Transverse colon (tissue), 4 donors: ENCODE results near the gene PIGT. TPM values are rescaled to one million over a fixed set of nuclear protein-coding genes. Genes with fewer than 3 reads are reported as not detected.
"Not testable (repeated sequence)": the region's sequence is repeated elsewhere in the genome, so short reads cannot be mapped to it uniquely, and the experiment has no call there.

ENCODE experiments used
- DNase-seq: peaks from one replicate; pipeline ENCODE4 v3.0.0-alpha.2; 2019
- H3K27ac ChIP-seq, 4 donors: fragments of 200-600 bp; sonication (generic); 2 replicates each; pipeline ENCODE4 v1.5.1; 2016 to 2018; ENCODE audit warnings: inconsistent platforms in 4 of 4
- H3K27me3 ChIP-seq: fragments of 200-600 bp; sonication (generic); 2 replicates; pipeline ENCODE4 v1.5.1; 2017; ENCODE audit warnings: inconsistent platforms
- H3K36me3 ChIP-seq, 4 donors: fragments of 200-600 bp; sonication (generic); 2 replicates each; pipeline ENCODE4 v1.5.1; 2017 to 2019; ENCODE audit warnings: inconsistent platforms in 4 of 4
- H3K4me1 ChIP-seq, 4 donors: fragments of 200-600 bp; sonication (generic); 2 replicates each; pipeline ENCODE4 v1.5.1; 2017 to 2020; ENCODE audit warnings: inconsistent platforms in 4 of 4
- H3K4me3 ChIP-seq, 4 donors: fragments of 200-600 bp; sonication (generic); 1 replicate in 1 of 4; 2 replicates in 3 of 4; pipeline versions ENCODE4 v1.5.1 to v1.6.1; 2017 to 2019; ENCODE audit warnings: inconsistent platforms in 4 of 4
- H3K9me3 ChIP-seq, 2 donors: fragments of 200-600 bp; sonication (generic); 2 replicates each; pipeline ENCODE4 v1.5.1; 2017 to 2019; ENCODE audit warnings: inconsistent platforms in 2 of 2
- CTCF ChIP-seq, 5 experiments: fragments of 200-600 bp in 3 of 5; fragments of 450-650 bp in 2 of 5; sonication (generic) in 3 of 5; IDR thresholded peaks; 1 replicate in 2 of 5; 2 replicates in 3 of 5; pipeline ENCODE4 v1.5.1; 2016 to 2017; ENCODE audit warnings: antibody characterized with exemption in 5 of 5, inconsistent platforms in 3 of 5, mild to moderate bottlenecking in 2 of 5, moderate library complexity in 1 of 5
- EP300 ChIP-seq: sonication (generic); formaldehyde crosslinking; IDR thresholded peaks from one replicate; pipeline ENCODE4 v1.6.1; 2017; ENCODE audit warnings: antibody characterized with exemption, low read depth
- POLR2A ChIP-seq: fragments of 450-650 bp; IDR thresholded peaks from one replicate; pipeline ENCODE4 v1.6.1; 2016; ENCODE audit warnings: antibody characterized with exemption, mild to moderate bottlenecking, moderate library complexity
- POLR2AphosphoS5 ChIP-seq, 3 donors: sonication (generic); formaldehyde crosslinking; IDR thresholded peaks; one replicate each; pipeline ENCODE4 v1.6.1; 2016; ENCODE audit warnings: antibody characterized with exemption in 3 of 3
- WGBS, 2 donors: methylation state at CpG; one replicate each; pipeline ENCODE4 v1.1.5; 2018; ENCODE audit warnings: low coverage in 1 of 2; 5-methylcytosine and 5-hydroxymethylcytosine counted together
- in situ Hi-C, 4 donors: fragments of 200-750 bp; cut with MboI; loops; one replicate each; pipeline versions ENCODE4 v1.15.0 to v1.15.1; 2017; ENCODE audit warnings: low sequenced_read_pairs in 3 of 4, low pct_ligation_motif_present in 1 of 4, low pct_unique_long_range_greater_than_20kb in 1 of 4
- intact Hi-C: fragments of 100-400 bp; cut with DNase I; formaldehyde crosslinking; loops from one replicate; pipeline ENCODE4 v1.15.1; 2023; ENCODE audit warnings: low total_unique reads
- small RNA-seq, 4 donors: library from RNA; depleted of rRNA; stranded (forward); fragments of <200 nt; gene quantifications; one replicate each; pipeline ENCODE3, GENCODE V24; 2016
- total RNA-seq, 4 donors: library from RNA; depleted of rRNA; stranded (reverse); fragments of >200 nt; gene quantifications; one replicate each; pipeline ENCODE4 v1.1.0, GENCODE V29; 2016

PIGT gene
- total RNA-seq, 4 donors from 2014 or later: 88.3 to 321 (median 108) TPM

- DNase-seq: peak; percentile 38
- Histone ChIP-seq H3K27ac (peak within 1 kb of the TSS; percentile 78 to 85 (median 82)), H3K27me3 (peaks cover 18% of the 10 kb centered on the region), H3K36me3 (no peaks in the 10 kb centered on the region), H3K4me3 (peak within 1 kb of the TSS; percentile 27 to 52 (median 45)), H3K9me3 (no peaks in the 10 kb centered on the region), H3K4me1 (peaks cover 19 to 45% (median 38%) of the 10 kb centered on the region in 4 donors)
- 11% methylated on average over 42 of the region's 54 CpGs; no CpG with 5 or more reads in 1 of the 2 donors for WGBS, 2 donors
- in situ Hi-C loops (loop anchor here in 1 of 4 donors (25.0 kb wide), 1 partner anchor 293 kb away; no protein-coding TSS in a partner anchor), intact Hi-C loops (no loop called here)
- TF ChIP-seq POLR2A (no peak), CTCF (IDR thresholded peaks at IDR 0.05) (peak in 1 of 5 experiments; percentile 23), EP300 (no peak), POLR2AphosphoS5 (IDR thresholded peaks at IDR 0.05) (no peak)
These were observed 53.7 kb downstream of the PIGT start, which contains the start of gene WFDC2 for GRCh38 chr20:45469336-45470261. Gene WFDC2, plus strand, starts transcription at chr20:45469753. Its CDS starts 29 bp downstream, at chr20:45469782.

DNA sequence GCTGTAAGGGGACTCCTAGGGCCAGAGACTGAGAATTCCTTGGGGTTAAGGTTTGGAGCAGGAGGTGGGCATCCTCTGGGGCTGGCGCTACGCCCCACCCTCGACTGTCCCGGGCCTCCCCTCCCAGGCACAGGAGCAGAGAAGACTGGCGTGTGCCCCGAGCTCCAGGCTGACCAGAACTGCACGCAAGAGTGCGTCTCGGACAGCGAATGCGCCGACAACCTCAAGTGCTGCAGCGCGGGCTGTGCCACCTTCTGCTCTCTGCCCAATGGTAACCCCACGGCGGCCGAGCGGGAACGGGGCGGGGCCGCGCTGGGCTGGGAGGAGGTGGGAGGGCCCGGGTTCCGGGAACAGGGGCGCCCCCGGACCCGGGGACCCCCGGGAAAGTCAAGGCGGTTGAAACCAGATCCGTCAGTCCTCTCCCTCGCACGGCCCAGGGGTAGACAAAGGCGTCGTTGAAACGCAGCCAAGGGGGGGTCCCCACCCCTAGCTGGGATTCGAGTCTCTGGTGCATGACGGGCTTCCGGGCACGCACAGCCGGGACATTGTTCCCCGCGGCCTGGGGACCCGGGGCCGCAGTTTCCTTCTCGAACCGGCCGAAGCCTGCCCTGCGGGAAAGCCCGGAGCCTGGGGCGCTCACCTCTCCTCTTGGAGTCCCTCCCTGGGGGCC is 54.5 kb downstream of the PIGT start:
- Histone ChIP-seq H3K4me3 (peak overlapping the region; percentile 27 to 52 (median 45)), H3K36me3 (no peaks in the 10 kb centered on the region), H3K4me1 (peaks cover 19 to 37% (median 33%) of the 10 kb centered on the region in 4 donors), H3K9me3 (no peaks in the 10 kb centered on the region), H3K27ac (peak overlapping the region; percentile 78 to 85 (median 82)), H3K27me3 (peaks cover 18% of the 10 kb centered on the region)
- DNase-seq: peak; percentile 68
- WGBS, 2 donors: 3% methylated on average over 41 of the region's 50 CpGs; no CpG with 5 or more reads in 1 of the 2 donors
- in situ Hi-C loops: loop anchor here in 1 of 4 donors (25.0 kb wide), 1 partner anchor 292 kb away; no protein-coding TSS in a partner anchor
- TF ChIP-seq EP300 (no peak), POLR2AphosphoS5 (IDR thresholded peaks at IDR 0.05) (peak; percentile 63 to 92 (median 64)), POLR2A (peak; percentile 67), CTCF (IDR thresholded peaks at IDR 0.05) (no peak)
- intact Hi-C loops: no loop called here

- H3K27ac ChIP-seq: peak overlapping the region; percentile 78 to 85 (median 82)
- 69% methylated on average over 10 of the region's 10 CpGs; no CpG with 5 or more reads in 1 of the 2 donors for WGBS, 2 donors
- DNase-seq: no peak
- peak overlapping the region; percentile 27 to 52 (median 45) for H3K4me3 ChIP-seq
- no peaks in the 10 kb centered on the region for H3K36me3 ChIP-seq
- TF ChIP-seq POLR2A (no peak), CTCF (IDR thresholded peaks at IDR 0.05) (peak in 1 of 5 experiments; percentile 8), EP300 (no peak), POLR2AphosphoS5 (IDR thresholded peaks at IDR 0.05) (no peak)
- in situ Hi-C loops (loop anchor here in 1 of 4 donors (25.0 kb wide), 1 partner anchor 291 kb away; no protein-coding TSS in a partner anchor), intact Hi-C loops (no loop called here)
- no peaks in the 10 kb centered on the region for H3K9me3 ChIP-seq
- peaks cover 19 to 32% (median 28%) of the 10 kb centered on the region in 4 donors for H3K4me1 ChIP-seq
- H3K27me3 ChIP-seq: peaks cover 18% of the 10 kb centered on the region
These were observed 55.0 kb downstream of the PIGT start for GRCh38 chr20:45470937-45471336.

GRCh38 chr20:45472286-45472685 is 56.3 kb downstream of the PIGT start:
- intact Hi-C loops, H3K9me3 ChIP-seq, H3K36me3 ChIP-seq, H3K4me3 ChIP-seq, DNase-seq, H3K27ac ChIP-seq: not testable (repeated sequence)
- Histone ChIP-seq H3K4me1 (peaks cover 17 to 25% (median 22%) of the 10 kb centered on the region in 4 donors), H3K27me3 (peaks cover 18% of the 10 kb centered on the region)
- 17 to 81% methylated on average over 1 to 3 of the region's 3 CpGs for WGBS, 2 donors
- in situ Hi-C loops: loop anchor here in 1 of 4 donors (25.0 kb wide), 1 partner anchor 290 kb away; no protein-coding TSS in a partner anchor

Small RNA genes lying within 50 kb of the gene (small RNA-seq; reads per million reads assigned to genes)
- gene MIR6812: 0 to 0.12 (median 0) reads per million in 4 donors

Other genes with a start within 250 kb of the PIGT start
- gene PI3, start 241.2 kb upstream of the PIGT start, total RNA-seq: 100 to 1,000 TPM in 3 of 4 donors, not detected in 1; 197 to 285 (median 250) TPM
- under 1 TPM in 1 of 4 donors, not detected in 3; 0.27 TPM for gene SEMG1, start 209.1 kb upstream of the PIGT start, total RNA-seq
- not detected for gene SEMG2, start 194.8 kb upstream of the PIGT start, total RNA-seq
- 10 to 100 TPM; 16.1 to 90.3 (median 48.2) TPM for gene SLPI, start 161.6 kb upstream of the PIGT start, total RNA-seq
- gene RBPJL, start 109.3 kb upstream of the PIGT start, total RNA-seq: not detected
- gene MATN4, start 107.8 kb upstream of the PIGT start, total RNA-seq: not detected
- gene SDC4, start 67.7 kb upstream of the PIGT start, total RNA-seq: 100 to 1,000 TPM in 2 of 4 donors, 10 to 100 TPM in 2; 60.7 to 140 (median 94.3) TPM
- gene SYS1, start 53.0 kb upstream of the PIGT start, total RNA-seq: 10 to 100 TPM in 3 of 4 donors, 1 to 10 TPM in 1; 5.6 to 64.7 (median 38.4) TPM
- gene TP53TG5, start 37.8 kb upstream of the PIGT start, total RNA-seq: under 1 TPM in 1 of 4 donors, not detected in 3; 0.14 TPM
- 100 to 1,000 TPM in 1 of 4 donors, 10 to 100 TPM in 3; 74.5 to 122 (median 84.9) TPM for gene DBNDD2, start 7.9 kb upstream of the PIGT start, total RNA-seq
- gene WFDC2, start 53.6 kb downstream of the PIGT start, total RNA-seq: 100 to 1,000 TPM in 1 of 4 donors, 10 to 100 TPM in 3; 11.0 to 325 (median 38.8) TPM
- gene SPINT3, start 99.5 kb downstream of the PIGT start, total RNA-seq: not detected
- not detected for gene WFDC6, start 123.3 kb downstream of the PIGT start, total RNA-seq
- gene EPPIN, start 131.3 kb downstream of the PIGT start, total RNA-seq: not detected
- not detected for gene WFDC8, start 163.1 kb downstream of the PIGT start, total RNA-seq
- not detected for gene WFDC10A, start 213.6 kb downstream of the PIGT start, total RNA-seq
- not detected for gene WFDC9, start 215.1 kb downstream of the PIGT start, total RNA-seq